Ishikawa (cell line): Measurements from ENCODE around the gene A3GALT2.

Source experiments
- CEBPB ChIP-seq: IDR thresholded peaks from 2 replicates; pipeline ENCODE4 v1.6.1; 2012
- CREB1 ChIP-seq: IDR thresholded peaks from 2 replicates; pipeline ENCODE4 v1.6.1; 2012; ENCODE audit warnings: low read depth
- EGR1 ChIP-seq: IDR thresholded peaks from 2 replicates; pipeline ENCODE4 v1.6.1; 2012
- EP300 ChIP-seq: IDR thresholded peaks from 2 replicates; pipeline ENCODE4 v1.6.1; 2012; ENCODE audit warnings: borderline replicate concordance
- FOXM1 ChIP-seq: IDR thresholded peaks from 2 replicates; pipeline ENCODE4 v1.6.1; 2012; ENCODE audit warnings: low read depth, borderline replicate concordance
- MAX ChIP-seq: IDR thresholded peaks from 2 replicates; pipeline ENCODE4 v1.6.1; 2012
- NFIC ChIP-seq: IDR thresholded peaks from 2 replicates; pipeline ENCODE4 v1.6.1; 2012
- RAD21 ChIP-seq: IDR thresholded peaks from 2 replicates; pipeline ENCODE4 v1.6.1; 2012; ENCODE audit warnings: low read depth
- TAF1 ChIP-seq: IDR thresholded peaks from 2 replicates; pipeline ENCODE4 v1.6.1; 2012; ENCODE audit warnings: low read depth, mild to moderate bottlenecking
- TCF12 ChIP-seq: IDR thresholded peaks from 2 replicates; pipeline ENCODE4 v1.6.1; 2012; ENCODE audit warnings: low read depth
- TEAD4 ChIP-seq: IDR thresholded peaks from 2 replicates; pipeline ENCODE4 v1.6.1; 2012
- YY1 ChIP-seq: IDR thresholded peaks from 2 replicates; pipeline ENCODE4 v1.6.1; 2012; ENCODE audit warnings: low read depth
- ZBTB7A ChIP-seq: IDR thresholded peaks from 2 replicates; pipeline ENCODE4 v1.6.1; 2012; ENCODE audit warnings: low read depth
- TF ChIP-seq, protein P1 (sequence below): IDR thresholded peaks from 2 replicates; pipeline ENCODE4 v1.6.1; 2012
- TF ChIP-seq, protein P2 (sequence below): IDR thresholded peaks from 2 replicates; pipeline ENCODE4 v1.6.1; 2012; ENCODE audit warnings: low read depth, mild to moderate bottlenecking

The A3GALT2 gene

GRCh38 chr1:33322109-33322508 is 1.2 kb upstream of the A3GALT2 start:
- no peak for TF ChIP-seq CEBPB
- TF ChIP-seq MAX, result no peak
- TF ChIP-seq FOXM1, result no peak

GRCh38 chr1:33321178-33321577 is 280 bp upstream of the A3GALT2 start:
- TF ChIP-seq, protein P1, sequence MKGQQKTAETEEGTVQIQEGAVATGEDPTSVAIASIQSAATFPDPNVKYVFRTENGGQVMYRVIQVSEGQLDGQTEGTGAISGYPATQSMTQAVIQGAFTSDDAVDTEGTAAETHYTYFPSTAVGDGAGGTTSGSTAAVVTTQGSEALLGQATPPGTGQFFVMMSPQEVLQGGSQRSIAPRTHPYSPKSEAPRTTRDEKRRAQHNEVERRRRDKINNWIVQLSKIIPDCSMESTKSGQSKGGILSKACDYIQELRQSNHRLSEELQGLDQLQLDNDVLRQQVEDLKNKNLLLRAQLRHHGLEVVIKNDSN, result no peak
- TF ChIP-seq FOXM1 (no peak), EGR1 (no peak), RAD21 (no peak), EP300 (no peak), YY1 (no peak), ZBTB7A (no peak), TEAD4 (no peak), NFIC (no peak)

DNA sequence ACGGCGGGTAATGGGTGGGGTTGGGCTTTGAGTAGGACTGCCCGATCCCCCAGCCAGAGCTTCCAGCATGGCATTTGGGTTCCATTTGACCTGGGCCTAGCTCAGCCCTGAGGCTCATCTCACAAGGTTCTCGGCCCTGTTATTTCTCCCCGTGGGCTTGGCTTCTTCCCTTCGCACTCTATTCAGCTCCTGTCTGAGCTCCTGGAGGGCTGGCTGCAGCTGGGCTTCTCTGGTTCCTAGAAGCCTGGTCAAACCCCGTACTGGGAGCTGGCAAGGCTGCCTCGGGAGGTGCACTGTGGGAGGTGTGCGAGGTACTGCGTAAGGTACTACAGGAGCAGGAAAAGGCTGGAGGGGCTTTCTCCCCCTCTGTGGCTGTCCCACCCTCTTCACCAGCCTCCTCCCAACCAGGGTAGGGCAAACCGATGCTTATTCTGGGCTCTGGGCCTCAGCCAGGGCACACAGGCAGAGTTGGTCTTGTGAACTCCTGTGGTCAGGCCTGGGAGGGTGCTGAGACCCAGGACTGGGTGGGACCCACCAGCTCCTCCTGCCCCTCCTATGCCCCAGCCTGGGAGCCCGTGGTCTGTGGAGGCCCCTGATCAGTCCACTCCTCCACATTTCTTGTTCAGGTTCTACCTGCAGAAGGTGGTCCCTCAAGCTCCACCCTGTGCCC is 814 bp downstream of the A3GALT2 start:
- TF ChIP-seq MAX, result no peak
- no peak for TF ChIP-seq CEBPB
- TF ChIP-seq, protein P2, sequence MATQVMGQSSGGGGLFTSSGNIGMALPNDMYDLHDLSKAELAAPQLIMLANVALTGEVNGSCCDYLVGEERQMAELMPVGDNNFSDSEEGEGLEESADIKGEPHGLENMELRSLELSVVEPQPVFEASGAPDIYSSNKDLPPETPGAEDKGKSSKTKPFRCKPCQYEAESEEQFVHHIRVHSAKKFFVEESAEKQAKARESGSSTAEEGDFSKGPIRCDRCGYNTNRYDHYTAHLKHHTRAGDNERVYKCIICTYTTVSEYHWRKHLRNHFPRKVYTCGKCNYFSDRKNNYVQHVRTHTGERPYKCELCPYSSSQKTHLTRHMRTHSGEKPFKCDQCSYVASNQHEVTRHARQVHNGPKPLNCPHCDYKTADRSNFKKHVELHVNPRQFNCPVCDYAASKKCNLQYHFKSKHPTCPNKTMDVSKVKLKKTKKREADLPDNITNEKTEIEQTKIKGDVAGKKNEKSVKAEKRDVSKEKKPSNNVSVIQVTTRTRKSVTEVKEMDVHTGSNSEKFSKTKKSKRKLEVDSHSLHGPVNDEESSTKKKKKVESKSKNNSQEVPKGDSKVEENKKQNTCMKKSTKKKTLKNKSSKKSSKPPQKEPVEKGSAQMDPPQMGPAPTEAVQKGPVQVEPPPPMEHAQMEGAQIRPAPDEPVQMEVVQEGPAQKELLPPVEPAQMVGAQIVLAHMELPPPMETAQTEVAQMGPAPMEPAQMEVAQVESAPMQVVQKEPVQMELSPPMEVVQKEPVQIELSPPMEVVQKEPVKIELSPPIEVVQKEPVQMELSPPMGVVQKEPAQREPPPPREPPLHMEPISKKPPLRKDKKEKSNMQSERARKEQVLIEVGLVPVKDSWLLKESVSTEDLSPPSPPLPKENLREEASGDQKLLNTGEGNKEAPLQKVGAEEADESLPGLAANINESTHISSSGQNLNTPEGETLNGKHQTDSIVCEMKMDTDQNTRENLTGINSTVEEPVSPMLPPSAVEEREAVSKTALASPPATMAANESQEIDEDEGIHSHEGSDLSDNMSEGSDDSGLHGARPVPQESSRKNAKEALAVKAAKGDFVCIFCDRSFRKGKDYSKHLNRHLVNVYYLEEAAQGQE, result no peak
- no peak for TF ChIP-seq ZBTB7A
- TF ChIP-seq FOXM1, result no peak
- no peak for TF ChIP-seq NFIC
- no peak for TF ChIP-seq TCF12

GRCh38 chr1:33319186-33319948 is 1.5 kb downstream of the A3GALT2 start:
- TF ChIP-seq TEAD4 (no peak), TCF12 (no peak), MAX (no peak), CREB1 (no peak), TAF1 (no peak), EGR1 (no peak), ZBTB7A (no peak), FOXM1 (no peak), CEBPB (no peak), YY1 (no peak), EP300 (no peak), RAD21 (no peak)
- TF ChIP-seq, protein P2, result no peak
- TF ChIP-seq, protein P1, result no peak

GRCh38 chr1:33317946-33318345 is 3.0 kb downstream of the A3GALT2 start:
- no peak for TF ChIP-seq NFIC
- TF ChIP-seq, protein P1, result no peak
- TF ChIP-seq CREB1, result no peak
- no peak for TF ChIP-seq MAX
- no peak for TF ChIP-seq EP300
- no peak for TF ChIP-seq ZBTB7A
- TF ChIP-seq TEAD4, result no peak
- TF ChIP-seq TCF12, result no peak
- no peak for TF ChIP-seq EGR1
- no peak for TF ChIP-seq TAF1
- TF ChIP-seq CEBPB, result no peak
- TF ChIP-seq RAD21, result no peak
